CD4-positive, alpha-beta T cell (primary cell): ENCODE measurements around the gene SOX8. TPM values are rescaled to one million over a fixed set of nuclear protein-coding genes. Genes with fewer than 3 reads are reported as not detected.

ENCODE experiments used
- ATAC-seq: fragments of 200-7000 bp; cut with Tn5 transposase; one replicate; pipeline ENCODE4 v1.10.0; 2022; ENCODE audit warnings: mild to moderate bottlenecking; ENCODE audit not compliant: poor library complexity
- CTCF ChIA-PET: fragments of 350-600 bp; sonication (Branson Sonifier 250); formaldehyde crosslinking; loops from one replicate; lab custom pipeline; 2021; ENCODE audit warnings: antibody characterized with exemption, inconsistent platforms; lab: Charles Lee
- POLR2A ChIA-PET: fragments of 350-600 bp; sonication (Branson Sonifier 250); formaldehyde crosslinking; loops from one replicate; lab custom pipeline; 2021; ENCODE audit warnings: antibody characterized with exemption, inconsistent platforms; lab: Charles Lee
- DNase-seq, 14 experiments: peaks; one replicate each; pipeline ENCODE4 v3.0.0-alpha.2; 2013 to 2020; ENCODE audit warnings: mixed read lengths in 2 of 14
- H3K27ac ChIP-seq, 2 donors: one replicate each; pipeline versions ENCODE4 v1.5.1 to v1.7.0; 2013; ENCODE audit warnings: low read length in 2 of 2, low read depth in 1 of 2, mild to moderate bottlenecking in 1 of 2
- H3K27me3 ChIP-seq, 2 experiments: 1 replicate in 1 of 2; 2 replicates in 1 of 2; pipeline versions ENCODE4 v1.6.1 to v1.7.0; 2013; ENCODE audit warnings: low read length in 2 of 2, control low read depth in 1 of 2, mild to moderate bottlenecking in 1 of 2, moderate library complexity in 1 of 2; ENCODE audit not compliant: insufficient read depth in 2 of 2, control insufficient read depth in 1 of 2
- H3K36me3 ChIP-seq: one replicate; pipeline ENCODE4 v1.6.1; 2013; ENCODE audit warnings: low read length, control low read depth; ENCODE audit not compliant: insufficient read depth
- H3K4me1 ChIP-seq: one replicate; pipeline ENCODE4 v1.6.1; 2013; ENCODE audit warnings: low read length, control low read depth; ENCODE audit not compliant: insufficient read depth
- H3K4me3 ChIP-seq: one replicate; pipeline ENCODE4 v1.5.1; 2013; ENCODE audit warnings: mild to moderate bottlenecking, low read length, moderate library complexity
- H3K9me3 ChIP-seq, 2 experiments: 1 replicate in 1 of 2; 2 replicates in 1 of 2; pipeline versions ENCODE4 v1.6.1 to v1.7.0; 2013; ENCODE audit warnings: low read length in 2 of 2, mild to moderate bottlenecking in 2 of 2, control low read depth in 1 of 2, moderate library complexity in 1 of 2; ENCODE audit not compliant: control insufficient read depth in 1 of 2, insufficient read depth in 1 of 2
- H3K27ac Mint-ChIP-seq: one replicate; pipeline ENCODE4 v1.8.0; 2020; ENCODE audit warnings: mixed read lengths
- H3K27me3 Mint-ChIP-seq: one replicate; pipeline ENCODE4 v1.8.0; 2021; ENCODE audit warnings: mixed read lengths
- H3K36me3 Mint-ChIP-seq: one replicate; pipeline ENCODE4 v1.8.0; 2021; ENCODE audit warnings: low read depth, mixed read lengths
- H3K4me1 Mint-ChIP-seq: one replicate; pipeline ENCODE4 v1.8.0; 2021; ENCODE audit warnings: low read depth, mixed read lengths
- H3K4me3 Mint-ChIP-seq: one replicate; pipeline ENCODE4 v1.8.0; 2020; ENCODE audit warnings: mild to moderate bottlenecking, mixed read lengths
- H3K9me3 Mint-ChIP-seq: one replicate; pipeline ENCODE4 v1.8.0; 2020; ENCODE audit warnings: mixed read lengths
- CTCF ChIP-seq: fragments of 200-600 bp; IDR thresholded peaks from one replicate; pipeline ENCODE4 v1.8.0; 2022; ENCODE audit warnings: antibody characterized with exemption, mild to moderate bottlenecking
- intact Hi-C, 2 experiments: fragments of 100-400 bp; cut with DNase I in 1 of 2; cut with micrococcal nuclease in 1 of 2; formaldehyde crosslinking; loops; one replicate each; pipeline versions ENCODE4 v1.15.1 to v1.9.0; 2023 to 2025; cut with DNase I, micrococcal nuclease
- total RNA-seq, 174 experiments: library from RNA in 2 of 174; stranded (reverse) in 2 of 174; gene quantifications; one replicate each; pipeline ENCODE4 v1.2.3 and lab custom pipeline; 2021 to 2026

The SOX8 gene
- total RNA-seq, 2 experiments from 2014 or later, result 1.4 to 2.3 TPM

DNA sequence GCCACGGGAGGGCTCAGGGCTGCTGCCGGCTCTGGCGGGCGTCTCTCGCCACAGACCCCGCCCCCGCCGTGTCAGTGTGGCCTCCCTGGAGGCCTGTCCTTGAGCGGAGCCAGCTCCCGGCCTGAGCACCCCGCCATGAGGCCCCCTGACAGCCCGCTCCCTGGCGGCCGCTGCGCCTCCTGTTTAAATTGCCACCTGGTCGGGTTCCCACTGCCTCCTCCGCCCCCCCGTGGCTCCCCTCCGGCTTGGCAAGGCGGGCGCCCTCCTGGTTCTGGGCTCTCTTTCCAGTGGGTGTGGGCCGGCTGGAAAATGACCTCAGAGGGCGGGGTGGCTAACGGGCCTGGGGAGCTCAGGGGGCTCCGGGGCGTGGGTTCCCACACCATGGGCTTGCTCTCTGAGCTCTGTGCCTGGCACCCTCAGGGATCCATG lies 48.9 kb downstream of the SOX8 start:
- H3K4me1 Mint-ChIP-seq, result no peaks in the 10 kb centered on the region
- CTCF ChIA-PET, result no interaction called here
- no peaks in the 10 kb centered on the region for H3K36me3 Mint-ChIP-seq
- Histone ChIP-seq H3K36me3 (no peaks in the 10 kb centered on the region), H3K4me3 (no peak overlapping the region), H3K9me3 (peaks cover 0 to 29% of the 10 kb centered on the region in 2 experiments), H3K27ac (no peak overlapping the region), H3K27me3 (peaks cover 0 to 4% of the 10 kb centered on the region in 2 experiments), H3K4me1 (no peaks in the 10 kb centered on the region)
- H3K4me3 Mint-ChIP-seq, result no peak overlapping the region
- peaks cover 4% of the 10 kb centered on the region for H3K27me3 Mint-ChIP-seq
- POLR2A ChIA-PET, result no interaction called here
- ATAC-seq, result no peak
- no peak for TF ChIP-seq CTCF
- no peak for DNase-seq
- intact Hi-C loops, result no loop called here
- no peak overlapping the region for H3K27ac Mint-ChIP-seq
- no peaks in the 10 kb centered on the region for H3K9me3 Mint-ChIP-seq

GRCh38 chr16:1031666-1032065 lies 50.1 kb downstream of the SOX8 start:
- H3K4me1 Mint-ChIP-seq, result no peaks in the 10 kb centered on the region
- no peak overlapping the region for H3K4me3 Mint-ChIP-seq
- H3K27me3 ChIP-seq, result peaks cover 0 to 4% of the 10 kb centered on the region in 2 experiments
- no peaks in the 10 kb centered on the region for H3K4me1 ChIP-seq
- H3K27ac ChIP-seq, result no peak overlapping the region
- ChIA-PET CTCF (no interaction called here), POLR2A (no interaction called here)
- ATAC-seq (no peak), DNase-seq (no peak)
- TF ChIP-seq CTCF, result no peak
- H3K9me3 ChIP-seq, result peaks cover 0 to 37% of the 10 kb centered on the region in 2 experiments
- no peak overlapping the region for H3K27ac Mint-ChIP-seq
- H3K27me3 Mint-ChIP-seq, result peaks cover 4% of the 10 kb centered on the region
- no peaks in the 10 kb centered on the region for H3K36me3 Mint-ChIP-seq
- H3K4me3 ChIP-seq, result no peak overlapping the region
- H3K9me3 Mint-ChIP-seq, result no peaks in the 10 kb centered on the region
- no peaks in the 10 kb centered on the region for H3K36me3 ChIP-seq
- intact Hi-C loops, result no loop called here

GRCh38 chr16:1032607-1033006 lies 51.0 kb downstream of the SOX8 start:
- Mint-ChIP-seq H3K27me3 (peaks cover 4% of the 10 kb centered on the region), H3K4me3 (no peak overlapping the region), H3K4me1 (no peaks in the 10 kb centered on the region), H3K36me3 (no peaks in the 10 kb centered on the region), H3K27ac (no peak overlapping the region), H3K9me3 (no peaks in the 10 kb centered on the region)
- TF ChIP-seq CTCF, result no peak
- DNase-seq (no peak), ATAC-seq (no peak)
- H3K9me3 ChIP-seq, result peaks cover 0 to 37% of the 10 kb centered on the region in 2 experiments
- CTCF ChIA-PET, result no interaction called here
- H3K36me3 ChIP-seq, result no peaks in the 10 kb centered on the region
- H3K4me1 ChIP-seq, result no peaks in the 10 kb centered on the region
- H3K27me3 ChIP-seq, result peaks cover 0 to 5% of the 10 kb centered on the region in 2 experiments
- no peak overlapping the region for H3K27ac ChIP-seq
- POLR2A ChIA-PET, result no interaction called here
- no peak overlapping the region for H3K4me3 ChIP-seq
- intact Hi-C loops, result no loop called here
